ENCODE data around the gene THAP3.

The THAP3 gene

GRCh38 chr1:6614929-6615785 is 9.5 kb upstream of the THAP3 start:
- peaks cover 16% of the 10 kb centered on the region for H3K4me1 Mint-ChIP-seq
- no peaks in the 10 kb centered on the region for H3K9me3 Mint-ChIP-seq
- no peaks in the 10 kb centered on the region for H3K27me3 Mint-ChIP-seq
- peaks cover 5% of the 10 kb centered on the region for H3K36me3 Mint-ChIP-seq
- H3K27ac Mint-ChIP-seq, result peak overlapping the region; percentile 15
- ATAC-seq, result peak; percentile 0
- H3K4me3 Mint-ChIP-seq, result peak overlapping the region; percentile 56

DNA sequence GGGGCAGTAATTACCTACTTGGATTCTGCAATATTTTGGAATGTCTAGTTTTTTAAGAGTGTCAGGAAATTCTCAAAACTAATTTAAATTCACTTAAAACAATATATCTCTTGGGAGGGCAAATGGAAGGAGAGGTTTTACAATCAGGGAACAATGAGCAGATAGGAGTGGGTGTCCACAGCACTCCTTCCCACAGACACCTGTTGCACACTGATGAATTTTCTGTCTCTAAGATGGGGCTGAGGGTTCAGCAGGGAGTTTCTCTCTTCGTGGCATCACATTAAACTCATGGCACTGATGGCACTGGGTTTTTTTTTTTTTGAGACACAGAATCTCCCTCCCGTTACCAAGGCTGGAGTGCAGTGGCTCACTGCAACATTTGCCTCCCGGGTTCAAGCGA is 5.6 kb upstream of the THAP3 start:
- Mint-ChIP-seq H3K27me3 (no peaks in the 10 kb centered on the region), H3K27ac (no peak overlapping the region), H3K4me3 (no peak overlapping the region), H3K36me3 (peaks cover 17% of the 10 kb centered on the region), H3K4me1 (peaks cover 8% of the 10 kb centered on the region), H3K9me3 (no peaks in the 10 kb centered on the region)
- no peak for ATAC-seq

GRCh38 chr1:6621429-6622391 is 3.0 kb upstream of the THAP3 start:
- no peaks in the 10 kb centered on the region for H3K27me3 Mint-ChIP-seq
- peaks cover 17% of the 10 kb centered on the region for H3K36me3 Mint-ChIP-seq
- no peaks in the 10 kb centered on the region for H3K9me3 Mint-ChIP-seq
- H3K4me3 Mint-ChIP-seq, result no peak overlapping the region
- no peak for ATAC-seq
- no peak overlapping the region for H3K27ac Mint-ChIP-seq
- H3K4me1 Mint-ChIP-seq, result peaks cover 19% of the 10 kb centered on the region

DNA sequence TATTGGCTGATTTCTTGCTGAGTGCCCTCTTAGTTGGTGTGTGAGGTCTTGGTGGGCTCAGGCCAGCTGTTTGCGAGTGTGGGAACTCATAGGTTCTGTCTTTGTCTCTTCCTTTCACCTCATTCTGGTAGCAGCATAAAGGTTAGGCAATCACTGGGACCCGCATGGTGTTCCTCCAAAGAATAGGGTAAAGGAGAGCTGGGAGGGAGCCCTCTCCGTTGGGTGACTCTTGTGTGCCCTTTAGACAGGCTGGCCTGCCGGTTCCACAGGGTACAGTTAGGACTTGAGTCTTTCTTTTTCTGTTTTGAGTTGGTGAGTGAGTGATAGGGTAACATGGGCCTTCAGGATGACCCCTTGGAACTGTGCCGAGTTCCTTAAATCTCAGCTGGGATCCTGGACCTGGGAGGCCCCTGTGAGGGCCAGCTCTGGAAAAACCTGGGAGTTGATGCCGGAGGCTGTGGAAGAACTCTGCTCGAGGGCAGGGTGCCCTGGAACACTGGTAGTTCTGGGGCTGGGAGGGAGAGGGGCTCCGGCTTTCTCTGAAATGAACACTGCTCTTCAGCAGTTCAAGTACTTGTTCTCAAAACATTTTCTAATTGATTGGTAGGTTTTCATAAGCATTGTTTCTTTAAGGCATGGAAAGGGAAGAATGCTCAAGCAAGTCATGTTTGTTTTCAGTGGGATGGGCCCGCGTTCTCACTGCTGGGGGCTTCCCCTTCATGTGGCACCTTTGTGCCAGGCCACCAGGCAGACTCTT is 2.1 kb upstream of the THAP3 start:
- Mint-ChIP-seq H3K27ac (no peak overlapping the region), H3K9me3 (no peaks in the 10 kb centered on the region), H3K4me1 (peaks cover 28% of the 10 kb centered on the region), H3K4me3 (no peak overlapping the region), H3K36me3 (peaks cover 21% of the 10 kb centered on the region), H3K27me3 (no peaks in the 10 kb centered on the region)
- ATAC-seq, result no peak

DNA sequence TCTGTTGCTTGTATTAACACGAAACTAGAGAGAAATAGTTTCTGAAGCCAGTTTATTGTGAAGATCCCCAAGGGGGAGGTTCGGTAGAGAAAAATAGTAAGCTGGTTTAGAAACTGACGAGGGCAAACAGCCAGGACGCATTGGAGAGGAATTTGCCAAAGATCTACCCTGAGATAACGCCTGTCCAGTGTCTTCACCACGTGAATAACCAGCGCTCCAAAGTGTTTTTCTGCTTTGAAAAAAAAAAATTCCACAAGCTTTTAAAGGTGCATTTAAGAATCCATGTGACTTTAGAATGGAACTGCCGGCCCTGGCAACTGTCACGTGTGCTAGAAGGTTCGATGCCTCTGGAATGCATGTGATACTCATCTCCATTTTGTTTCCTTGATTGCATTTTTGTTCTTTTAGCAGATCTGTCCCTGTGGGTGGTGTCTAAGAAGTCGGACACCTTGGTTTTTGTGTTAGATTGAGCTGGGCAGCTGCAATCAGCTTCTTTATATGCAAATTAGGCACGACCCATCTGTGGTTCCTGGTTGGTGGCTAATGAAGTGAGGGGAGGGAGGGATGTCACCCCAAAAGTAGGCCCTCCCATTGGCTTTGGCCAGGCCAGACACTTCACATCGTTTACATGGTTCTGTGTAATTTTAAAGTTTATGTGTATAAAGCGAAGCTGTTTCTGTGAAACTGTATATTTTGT is 1.3 kb upstream of the THAP3 start:
- Mint-ChIP-seq H3K4me3 (no peak overlapping the region), H3K4me1 (peaks cover 34% of the 10 kb centered on the region), H3K9me3 (no peaks in the 10 kb centered on the region), H3K36me3 (peaks cover 27% of the 10 kb centered on the region), H3K27ac (no peak overlapping the region), H3K27me3 (no peaks in the 10 kb centered on the region)
- ATAC-seq, result no peak

- peak; percentile 62 for ATAC-seq
- H3K4me1 Mint-ChIP-seq, result peaks cover 44% of the 10 kb centered on the region
- no peaks in the 10 kb centered on the region for H3K27me3 Mint-ChIP-seq
- peaks cover 35% of the 10 kb centered on the region for H3K36me3 Mint-ChIP-seq
- H3K4me3 Mint-ChIP-seq, result peak overlapping the region; percentile 89
- peak overlapping the region; percentile 89 for H3K27ac Mint-ChIP-seq
- H3K9me3 Mint-ChIP-seq, result no peaks in the 10 kb centered on the region
These were observed 999 bp downstream of the THAP3 start for GRCh38 chr1:6625584-6626149.

DNA sequence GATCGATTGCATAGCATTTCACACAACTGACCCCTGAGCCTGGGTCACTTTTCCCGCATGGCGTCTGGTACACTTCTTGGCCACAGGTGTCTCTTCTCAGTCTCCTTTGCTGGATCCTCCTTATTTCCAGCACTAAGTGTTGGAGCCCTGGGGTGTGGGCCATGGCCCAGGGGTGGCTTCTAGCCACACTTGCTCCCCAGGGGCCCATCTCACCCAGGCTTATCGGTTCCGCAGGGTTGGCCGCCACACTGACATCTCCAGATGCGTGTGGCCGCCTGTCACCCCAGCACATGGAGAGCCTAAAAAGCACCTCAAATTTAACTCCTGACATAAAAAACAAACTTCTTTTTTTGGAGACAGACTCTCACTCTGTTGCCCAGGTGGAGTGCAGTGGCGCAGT is 2.4 kb downstream of the THAP3 start:
- H3K27ac Mint-ChIP-seq, result peak overlapping the region; percentile 89
- H3K27me3 Mint-ChIP-seq, result no peaks in the 10 kb centered on the region
- H3K4me1 Mint-ChIP-seq, result peaks cover 44% of the 10 kb centered on the region
- ATAC-seq, result no peak
- H3K4me3 Mint-ChIP-seq, result peak overlapping the region; percentile 89
- no peaks in the 10 kb centered on the region for H3K9me3 Mint-ChIP-seq
- H3K36me3 Mint-ChIP-seq, result peaks cover 37% of the 10 kb centered on the region

GRCh38 chr1:6627841-6628545 is 3.3 kb downstream of the THAP3 start:
- peaks cover 43% of the 10 kb centered on the region for H3K36me3 Mint-ChIP-seq
- no peaks in the 10 kb centered on the region for H3K27me3 Mint-ChIP-seq
- ATAC-seq, result no peak
- peak overlapping the region; percentile 9 for H3K4me3 Mint-ChIP-seq
- H3K4me1 Mint-ChIP-seq, result peaks cover 44% of the 10 kb centered on the region
- no peaks in the 10 kb centered on the region for H3K9me3 Mint-ChIP-seq
- H3K27ac Mint-ChIP-seq, result peak overlapping the region; percentile 5

GRCh38 chr1:6628971-6629479 is 4.4 kb downstream of the THAP3 start:
- no peaks in the 10 kb centered on the region for H3K27me3 Mint-ChIP-seq
- peaks cover 44% of the 10 kb centered on the region for H3K36me3 Mint-ChIP-seq
- no peaks in the 10 kb centered on the region for H3K9me3 Mint-ChIP-seq
- H3K4me3 Mint-ChIP-seq, result no peak overlapping the region
- H3K4me1 Mint-ChIP-seq, result peaks cover 44% of the 10 kb centered on the region
- no peak overlapping the region for H3K27ac Mint-ChIP-seq
- ATAC-seq, result no peak

- H3K36me3 Mint-ChIP-seq, result peaks cover 46% of the 10 kb centered on the region
- H3K27me3 Mint-ChIP-seq, result no peaks in the 10 kb centered on the region
- no peak overlapping the region for H3K4me3 Mint-ChIP-seq
- no peaks in the 10 kb centered on the region for H3K9me3 Mint-ChIP-seq
- no peak for ATAC-seq
- no peak overlapping the region for H3K27ac Mint-ChIP-seq
- peaks cover 37% of the 10 kb centered on the region for H3K4me1 Mint-ChIP-seq
These were observed 5.4 kb downstream of the THAP3 start for GRCh38 chr1:6630027-6630426.

DNA sequence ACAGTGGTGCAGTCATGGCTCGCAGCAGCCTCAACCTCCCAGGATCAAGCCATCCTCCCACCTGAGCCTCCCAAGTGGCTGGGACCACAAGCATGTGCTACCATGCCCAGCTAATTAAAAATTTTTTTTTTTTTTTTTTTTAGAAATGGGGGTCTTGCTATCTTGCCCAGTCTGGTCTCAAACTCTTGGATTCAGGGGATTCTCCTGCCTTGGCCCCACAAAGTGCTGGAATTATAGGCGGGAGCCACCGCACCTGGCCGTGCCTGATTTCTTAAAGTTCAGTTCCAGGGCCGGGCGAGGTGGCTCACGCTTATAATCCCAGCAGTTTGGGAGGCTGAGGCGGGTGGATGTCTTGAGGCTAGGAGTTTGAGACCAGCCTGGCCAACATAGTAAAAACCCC is 6.4 kb downstream of the THAP3 start:
- Mint-ChIP-seq H3K4me3 (no peak overlapping the region), H3K4me1 (peaks cover 31% of the 10 kb centered on the region), H3K9me3 (no peaks in the 10 kb centered on the region), H3K27me3 (no peaks in the 10 kb centered on the region), H3K36me3 (peaks cover 46% of the 10 kb centered on the region), H3K27ac (no peak overlapping the region)
- no peak for ATAC-seq

DNA sequence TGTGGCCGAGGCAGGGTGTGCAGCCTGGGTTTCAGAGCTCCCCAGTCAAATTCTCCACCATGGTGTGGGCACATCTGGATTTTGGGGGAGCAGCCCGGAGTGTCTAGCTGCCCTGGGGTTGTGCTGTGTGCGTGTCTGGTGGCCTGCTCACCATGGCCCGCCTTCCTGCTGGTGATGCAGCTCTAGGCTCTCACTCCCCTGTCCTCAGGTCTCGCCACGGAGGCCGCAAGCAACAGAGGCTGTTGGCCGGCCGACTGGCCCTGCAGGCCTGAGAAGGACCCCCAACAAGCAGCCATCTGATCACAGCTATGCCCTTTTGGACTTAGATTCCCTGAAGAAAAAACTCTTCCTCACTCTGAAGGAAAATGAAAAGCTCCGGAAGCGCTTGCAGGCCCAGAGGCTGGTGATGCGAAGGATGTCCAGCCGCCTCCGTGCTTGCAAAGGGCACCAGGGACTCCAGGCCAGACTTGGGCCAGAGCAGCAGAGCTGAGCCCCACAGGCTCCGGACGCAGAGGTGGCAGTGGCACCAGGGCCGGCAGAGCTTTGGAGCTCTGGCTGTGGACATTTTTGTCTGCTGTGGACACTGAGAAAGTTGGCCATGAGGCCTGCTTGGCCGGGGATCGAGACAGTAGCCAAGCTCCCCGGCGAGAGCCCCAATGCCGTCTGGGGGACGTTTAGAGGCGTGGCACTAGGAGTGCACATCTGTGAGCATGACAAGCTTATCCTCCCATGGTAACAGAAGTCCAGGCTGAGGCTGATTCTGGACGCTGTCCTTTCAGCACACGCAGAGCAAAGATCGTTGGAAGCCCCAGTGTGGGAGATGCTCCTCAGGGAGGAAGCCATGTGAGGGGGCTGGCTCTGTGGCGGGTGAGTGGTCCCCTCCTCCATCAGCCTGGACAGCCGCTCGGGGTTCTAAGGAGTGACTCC is 8.2 kb downstream of the THAP3 start:
- H3K4me1 Mint-ChIP-seq, result peaks cover 13% of the 10 kb centered on the region
- H3K27ac Mint-ChIP-seq, result no peak overlapping the region
- no peak overlapping the region for H3K4me3 Mint-ChIP-seq
- peaks cover 44% of the 10 kb centered on the region for H3K36me3 Mint-ChIP-seq
- no peak for ATAC-seq
- no peaks in the 10 kb centered on the region for H3K9me3 Mint-ChIP-seq
- H3K27me3 Mint-ChIP-seq, result no peaks in the 10 kb centered on the region
